ENCODE measurements around the gene SLC47A2.

SLC47A2 gene

DNA sequence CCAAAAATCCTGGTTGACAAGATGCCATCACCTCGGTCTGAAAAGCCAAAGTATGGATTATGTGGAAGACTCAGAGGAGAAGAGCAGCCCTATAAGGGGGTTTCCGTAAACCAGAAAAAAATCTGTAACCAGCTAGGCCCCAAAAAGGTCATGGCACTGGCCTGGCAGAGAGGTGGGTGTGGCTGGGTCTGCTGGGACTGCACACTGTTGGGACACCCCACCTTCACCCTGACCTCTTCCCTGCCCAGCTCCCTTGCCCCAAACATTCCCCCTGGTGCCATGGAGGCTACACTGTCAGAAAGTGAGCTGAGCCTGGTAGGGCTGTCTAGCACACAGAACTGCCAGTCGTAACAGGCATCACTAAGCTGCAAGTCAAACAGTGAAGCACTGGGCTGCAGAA lies 6.5 kb downstream of the SLC47A2 start:
- no peaks in the 10 kb centered on the region for H3K27me3 ChIP-seq (ENCODE audit: low read depth, low read length)
- H4K20me1 ChIP-seq (ENCODE audit: insufficient read depth, low read length), result no peaks in the 10 kb centered on the region
- H3K27ac ChIP-seq (ENCODE audit: low read length), result no peak overlapping the region
- no peaks in the 10 kb centered on the region for H3K79me2 ChIP-seq (ENCODE audit: low read length)
- no peaks in the 10 kb centered on the region for H3K36me3 ChIP-seq (replicated peaks; ENCODE audit: low read depth, low read length)
- no peaks in the 10 kb centered on the region for H3K4me1 ChIP-seq (ENCODE audit: low read length)
- TF ChIP-seq, protein P1, sequence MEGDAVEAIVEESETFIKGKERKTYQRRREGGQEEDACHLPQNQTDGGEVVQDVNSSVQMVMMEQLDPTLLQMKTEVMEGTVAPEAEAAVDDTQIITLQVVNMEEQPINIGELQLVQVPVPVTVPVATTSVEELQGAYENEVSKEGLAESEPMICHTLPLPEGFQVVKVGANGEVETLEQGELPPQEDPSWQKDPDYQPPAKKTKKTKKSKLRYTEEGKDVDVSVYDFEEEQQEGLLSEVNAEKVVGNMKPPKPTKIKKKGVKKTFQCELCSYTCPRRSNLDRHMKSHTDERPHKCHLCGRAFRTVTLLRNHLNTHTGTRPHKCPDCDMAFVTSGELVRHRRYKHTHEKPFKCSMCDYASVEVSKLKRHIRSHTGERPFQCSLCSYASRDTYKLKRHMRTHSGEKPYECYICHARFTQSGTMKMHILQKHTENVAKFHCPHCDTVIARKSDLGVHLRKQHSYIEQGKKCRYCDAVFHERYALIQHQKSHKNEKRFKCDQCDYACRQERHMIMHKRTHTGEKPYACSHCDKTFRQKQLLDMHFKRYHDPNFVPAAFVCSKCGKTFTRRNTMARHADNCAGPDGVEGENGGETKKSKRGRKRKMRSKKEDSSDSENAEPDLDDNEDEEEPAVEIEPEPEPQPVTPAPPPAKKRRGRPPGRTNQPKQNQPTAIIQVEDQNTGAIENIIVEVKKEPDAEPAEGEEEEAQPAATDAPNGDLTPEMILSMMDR (IDR thresholded peaks at IDR 0.05; ENCODE audit: low read depth, low read length), result no peak
- no peak overlapping the region for H3K9ac ChIP-seq (ENCODE audit: low read length)
- no peak overlapping the region for H2AFZ ChIP-seq (ENCODE audit: low read depth, low read length)
- H3K4me2 ChIP-seq (ENCODE audit: low read length), result no peak overlapping the region
- no peak overlapping the region for H3K4me3 ChIP-seq (ENCODE audit: low read length)
- H3K9me3 ChIP-seq (ENCODE audit: insufficient read depth, low read length), result no peaks in the 10 kb centered on the region

DNA sequence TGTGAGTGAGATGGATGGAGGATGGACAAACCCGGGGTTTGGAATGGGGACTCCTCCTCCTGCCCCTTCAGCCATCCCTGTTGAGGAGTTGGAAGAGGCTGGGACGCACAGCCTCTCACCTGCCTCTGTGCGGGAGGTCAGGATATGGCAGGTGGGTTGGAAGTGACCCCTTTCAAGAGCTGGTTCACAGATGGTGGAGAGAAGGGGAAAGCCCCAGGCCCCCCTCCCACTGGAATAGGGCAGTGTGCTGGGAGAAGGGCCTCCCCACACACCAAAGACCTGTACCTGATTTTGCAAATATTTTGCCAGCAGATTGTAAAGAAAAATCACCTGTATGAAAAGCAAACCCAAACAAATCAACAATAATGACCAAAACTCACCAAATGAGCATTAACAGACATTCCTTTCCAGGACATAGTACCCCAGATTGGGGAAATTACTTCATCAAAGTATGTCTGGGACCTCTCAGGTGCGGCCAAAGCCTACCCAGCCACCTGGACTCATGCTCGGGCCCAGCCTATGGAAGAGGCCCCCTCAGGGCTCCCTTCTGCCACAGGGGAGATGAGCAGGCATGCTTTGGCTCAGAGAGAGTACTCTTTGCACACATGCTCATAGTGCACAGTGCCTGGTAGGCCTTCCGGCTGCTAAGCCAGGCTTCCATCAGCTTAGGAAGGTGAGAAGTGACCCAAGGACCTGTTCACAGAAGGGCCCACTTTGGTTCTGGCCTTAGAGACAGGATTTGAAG lies 7.8 kb downstream of the SLC47A2 start:
- H3K4me3 ChIP-seq (ENCODE audit: low read length), result no peak overlapping the region
- no peaks in the 10 kb centered on the region for H3K9me3 ChIP-seq (ENCODE audit: insufficient read depth, low read length)
- H3K79me2 ChIP-seq (ENCODE audit: low read length), result no peaks in the 10 kb centered on the region
- H2AFZ ChIP-seq (ENCODE audit: low read depth, low read length), result no peak overlapping the region
- H3K4me2 ChIP-seq (ENCODE audit: low read length), result no peak overlapping the region
- no peaks in the 10 kb centered on the region for H4K20me1 ChIP-seq (ENCODE audit: insufficient read depth, low read length)
- no peaks in the 10 kb centered on the region for H3K27me3 ChIP-seq (ENCODE audit: low read depth, low read length)
- H3K4me1 ChIP-seq (ENCODE audit: low read length), result no peaks in the 10 kb centered on the region
- TF ChIP-seq, protein P1 (IDR thresholded peaks at IDR 0.05; ENCODE audit: low read depth, low read length), result no peak
- TF ChIP-seq EZH2phosphoT487 (IDR thresholded peaks at IDR 0.05; ENCODE audit: low read depth), result no peak
- no peaks in the 10 kb centered on the region for H3K36me3 ChIP-seq (replicated peaks; ENCODE audit: low read depth, low read length)
- H3K9ac ChIP-seq (ENCODE audit: low read length), result no peak overlapping the region
- H3K27ac ChIP-seq (ENCODE audit: low read length), result no peak overlapping the region

DNA sequence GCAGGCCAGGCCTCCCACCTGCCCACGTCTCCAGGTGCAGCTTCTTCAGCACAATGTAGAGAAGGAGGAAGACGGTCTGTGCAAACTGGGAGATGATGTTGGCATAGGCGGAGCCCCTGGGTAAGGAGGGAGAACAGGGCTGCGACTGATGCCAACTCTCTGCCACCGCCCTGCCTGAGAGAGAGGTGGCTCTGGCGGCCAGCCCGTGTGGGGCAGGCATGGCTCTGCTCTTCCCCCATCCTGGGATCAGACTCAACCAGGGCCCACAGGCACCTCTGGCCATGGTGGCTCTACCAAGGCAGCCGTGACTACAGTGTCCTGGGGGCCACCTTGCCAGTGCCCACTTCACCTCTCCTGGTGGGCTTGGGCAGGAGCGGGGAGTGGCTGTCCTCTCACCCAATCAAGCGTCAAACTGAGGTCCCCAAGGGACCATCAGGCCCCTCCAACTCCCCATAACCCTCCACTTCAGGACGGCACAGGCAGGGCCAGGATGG lies 8.6 kb downstream of the SLC47A2 start:
- H2AFZ ChIP-seq (ENCODE audit: low read depth, low read length), result no peak overlapping the region
- no peak overlapping the region for H3K27ac ChIP-seq (ENCODE audit: low read length)
- H3K9ac ChIP-seq (ENCODE audit: low read length), result no peak overlapping the region
- TF ChIP-seq, protein P1 (IDR thresholded peaks at IDR 0.05; ENCODE audit: low read depth, low read length), result no peak
- TF ChIP-seq EZH2phosphoT487 (IDR thresholded peaks at IDR 0.05; ENCODE audit: low read depth), result no peak
- no peak overlapping the region for H3K4me2 ChIP-seq (ENCODE audit: low read length)
- H3K27me3 ChIP-seq (ENCODE audit: low read depth, low read length), result no peaks in the 10 kb centered on the region
- H3K36me3 ChIP-seq (replicated peaks; ENCODE audit: low read depth, low read length), result no peaks in the 10 kb centered on the region
- no peaks in the 10 kb centered on the region for H3K4me1 ChIP-seq (ENCODE audit: low read length)
- no peaks in the 10 kb centered on the region for H3K9me3 ChIP-seq (ENCODE audit: insufficient read depth, low read length)
- H3K79me2 ChIP-seq (ENCODE audit: low read length), result no peaks in the 10 kb centered on the region
- H4K20me1 ChIP-seq (ENCODE audit: insufficient read depth, low read length), result no peaks in the 10 kb centered on the region
- H3K4me3 ChIP-seq (ENCODE audit: low read length), result no peak overlapping the region

DNA sequence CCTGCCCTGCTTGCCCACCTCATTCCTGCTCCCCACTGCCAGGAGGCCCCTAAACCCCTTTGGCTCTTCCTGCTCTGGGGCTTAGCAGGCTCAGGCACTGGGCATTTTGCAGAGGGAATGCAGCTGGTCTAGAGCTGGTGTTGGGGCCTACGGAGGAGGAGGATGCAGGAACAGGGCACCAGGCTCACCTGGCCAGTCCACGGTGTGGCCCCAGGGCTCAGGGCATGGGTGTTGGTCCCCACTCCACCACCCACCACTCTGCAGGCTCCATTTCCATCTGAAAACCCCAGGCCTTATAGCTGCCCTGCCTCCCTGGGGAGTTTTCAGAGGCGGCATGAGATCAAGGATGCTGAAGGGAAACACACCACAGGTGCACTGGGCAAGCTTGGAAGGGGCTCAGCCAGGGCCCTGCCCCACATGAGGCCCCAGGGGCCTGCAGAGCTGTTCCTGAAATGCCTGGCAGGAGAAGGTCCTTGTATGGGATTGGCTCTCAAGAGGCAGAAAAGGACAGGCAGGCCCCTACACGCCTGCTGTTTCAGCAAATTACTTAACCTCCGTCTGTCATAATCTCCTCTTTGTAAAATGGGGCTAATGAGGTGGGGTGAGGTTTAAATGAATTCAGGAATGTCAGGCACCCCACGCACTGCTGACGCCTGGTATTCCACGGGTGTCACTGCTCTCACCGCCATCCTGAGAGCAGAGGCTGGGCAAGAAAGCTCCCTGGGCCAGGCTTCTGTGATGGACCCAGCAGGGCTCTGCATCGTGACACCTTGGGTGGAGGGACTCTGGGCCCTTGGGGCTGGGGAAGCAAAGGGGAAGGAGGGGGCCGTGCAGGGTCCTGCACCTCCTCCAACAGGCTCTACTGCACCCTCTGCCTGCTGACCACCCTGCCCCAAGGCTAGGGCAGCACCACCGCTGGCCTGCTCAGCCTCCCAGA lies 9.3 kb downstream of the SLC47A2 start:
- Histone ChIP-seq H3K9me3 (ENCODE audit: insufficient read depth, low read length) (no peaks in the 10 kb centered on the region), H3K27ac (ENCODE audit: low read length) (no peak overlapping the region), H2AFZ (ENCODE audit: low read depth, low read length) (no peak overlapping the region), H3K9ac (ENCODE audit: low read length) (no peak overlapping the region), H3K4me2 (ENCODE audit: low read length) (no peak overlapping the region), H3K4me1 (ENCODE audit: low read length) (no peaks in the 10 kb centered on the region), H3K36me3 (replicated peaks; ENCODE audit: low read depth, low read length) (no peaks in the 10 kb centered on the region), H3K4me3 (ENCODE audit: low read length) (no peak overlapping the region), H3K79me2 (ENCODE audit: low read length) (no peaks in the 10 kb centered on the region), H4K20me1 (ENCODE audit: insufficient read depth, low read length) (no peaks in the 10 kb centered on the region), H3K27me3 (ENCODE audit: low read depth, low read length) (no peaks in the 10 kb centered on the region)
- TF ChIP-seq EZH2phosphoT487 (IDR thresholded peaks at IDR 0.05; ENCODE audit: low read depth), result no peak
- TF ChIP-seq, protein P1 (IDR thresholded peaks at IDR 0.05; ENCODE audit: low read depth, low read length), result no peak
